GM12878 (cell line): ENCODE results near the gene NSMCE1. TPM values are rescaled to one million over a fixed set of nuclear protein-coding genes. Genes with fewer than 3 reads are reported as not detected.
A peak's percentile ranks its signal among the peaks of the same experiment; 100 is the strongest.

Experiments used
- ATF7 ChIP-seq: fragments of 450-650 bp; IDR thresholded peaks from 2 replicates; pipeline ENCODE4 v1.6.1; 2016; ENCODE audit warnings: low read depth, mild to moderate bottlenecking
- BHLHE40 ChIP-seq, 2 experiments: fragments of 450-650 bp in 1 of 2; IDR thresholded peaks; 2 replicates each; pipeline ENCODE4 v1.6.1; 2011 to 2017; ENCODE audit warnings: low read depth in 2 of 2, borderline replicate concordance in 1 of 2, improper control_type of control experiment in 1 of 2, low read length in 1 of 2, mild to moderate bottlenecking in 1 of 2
- DPF2 ChIP-seq: fragments of 450-650 bp; IDR thresholded peaks from 2 replicates; pipeline ENCODE4 v1.6.1; 2017; ENCODE audit warnings: mild to moderate bottlenecking
- EGR1 ChIP-seq, 2 experiments: IDR thresholded peaks; 1 replicate in 1 of 2; 2 replicates in 1 of 2; pipeline ENCODE4 v1.6.1; 2011 to 2012; ENCODE audit warnings: low read depth in 2 of 2, low read length in 2 of 2, borderline replicate concordance in 1 of 2, mild to moderate bottlenecking in 1 of 2, moderate library complexity in 1 of 2
- IKZF2 ChIP-seq, 2 experiments: fragments of 450-650 bp; IDR thresholded peaks; 2 replicates each; pipeline ENCODE4 v1.6.1; 2017; ENCODE audit warnings: mild to moderate bottlenecking in 2 of 2, moderate library complexity in 2 of 2
- JUNB ChIP-seq: IDR thresholded peaks from 2 replicates; pipeline ENCODE4 v1.6.1; 2016; ENCODE audit warnings: antibody characterized with exemption, mild to moderate bottlenecking
- MYB ChIP-seq: fragments of 150-350 bp; IDR thresholded peaks from 2 replicates; pipeline ENCODE4 v1.6.1; 2014; ENCODE audit warnings: mild to moderate bottlenecking, low read depth, low read length, borderline replicate concordance
- NFIC ChIP-seq: IDR thresholded peaks from 2 replicates; pipeline ENCODE4 v1.6.1; 2012; ENCODE audit warnings: low read depth, mild to moderate bottlenecking, inconsistent platforms, low read length, moderate library complexity
- NR2F1 ChIP-seq: fragments of 450-650 bp; conservative IDR thresholded peaks from 2 replicates; pipeline ENCODE4 v1.6.1; 2017; ENCODE audit warnings: mild to moderate bottlenecking
- POU2F2 ChIP-seq: IDR thresholded peaks from 3 replicates; pipeline ENCODE4 v1.6.1; 2011; ENCODE audit warnings: low read depth, mild to moderate bottlenecking, low read length, borderline replicate concordance
- SKIL ChIP-seq: fragments of 450-650 bp; IDR thresholded peaks from 2 replicates; pipeline ENCODE4 v1.6.1; 2017; ENCODE audit warnings: mild to moderate bottlenecking, low read depth, inconsistent platforms; ENCODE audit not compliant: poor library complexity, severe bottlenecking
- ZBED1 ChIP-seq: IDR thresholded peaks from 2 replicates; pipeline ENCODE4 v1.6.1; 2016; ENCODE audit warnings: borderline replicate concordance
- ZNF217 ChIP-seq: fragments of 450-650 bp; IDR thresholded peaks from 2 replicates; pipeline ENCODE4 v1.6.1; 2017; ENCODE audit warnings: antibody characterized with exemption, mild to moderate bottlenecking
- ZNF384 ChIP-seq: IDR thresholded peaks from 2 replicates; pipeline ENCODE4 v1.6.1; 2012; ENCODE audit warnings: low read depth, mild to moderate bottlenecking, low read length, improper control_type of control experiment, borderline replicate concordance
- ZNF622 ChIP-seq: fragments of 450-650 bp; IDR thresholded peaks from 2 replicates; pipeline ENCODE4 v1.6.1; 2017; ENCODE audit warnings: mild to moderate bottlenecking, inconsistent platforms
- polyA plus RNA-seq, 11 experiments: library from polyadenylated mRNA; depleted of rRNA in 4 of 11; unstranded in 6 of 11; stranded (reverse) in 5 of 11; fragments of >200 nt; fragmentation: Nextera tagmentation in 4 of 11; fragmentation: Illumina TruSeq in 1 of 11; extraction: Ambion mirVana in 4 of 11; extraction: Trizol in 1 of 11; gene quantifications; 1 replicate in 1 of 11; 2 replicates in 10 of 11; pipeline versions ENCODE4 v1.2.1 to v1.2.3, GENCODE V29; 2011 to 2016; ENCODE audit warnings: inconsistent platforms in 2 of 11, missing spikeins in 2 of 11, low read depth in 1 of 11
- total RNA-seq, 4 experiments: library from RNA; depleted of rRNA in 3 of 4; stranded (reverse); fragments of >200 nt in 3 of 4; fragmentation: Illumina TruSeq in 1 of 4; extraction: Trizol in 1 of 4; gene quantifications; 2 replicates each; pipeline versions ENCODE4 v1.2.1 to v1.2.3, GENCODE V29; 2013 to 2021
- TF ChIP-seq, protein P1 (sequence below): fragments of 450-650 bp; IDR thresholded peaks from 2 replicates; pipeline ENCODE4 v1.6.1; 2017; ENCODE audit warnings: mild to moderate bottlenecking, moderate library complexity

NSMCE1 gene
- total and polyA plus RNA-seq, 10 of the 15 experiments (the other 5 are each of a cell fraction or from before 2014, with no cell fraction given), result 54.0 to 214 (median 71.4) TPM

GRCh38 chr16:27254262-27254811 is 14.2 kb downstream of the NSMCE1 start (continued):
- peak; percentile 95 for TF ChIP-seq NR2F1
- TF ChIP-seq BHLHE40 (IDR thresholded peaks at IDR 0.05; ENCODE audit: borderline replicate concordance in 1 of 2, low read depth in 2 of 2, low read length in 1 of 2), result peak; percentile 58 to 59; a peak in 2 of 4 replicates
- TF ChIP-seq EGR1 (IDR thresholded peaks at IDR 0.05; ENCODE audit: borderline replicate concordance in 1 of 2, low read depth in 2 of 2, low read length in 2 of 2), result no peak
- TF ChIP-seq MYB, result 0 out of 2 replicates have a peak, but pooled peaks have one; percentile 27
- TF ChIP-seq IKZF2 (IDR thresholded peaks at IDR 0.05), result peak; percentile 84 to 88
- TF ChIP-seq POU2F2, result no peak
- TF ChIP-seq NFIC, result peak; percentile 84
- TF ChIP-seq ZNF384, result peak; percentile 61
- peak; percentile 92 for TF ChIP-seq ATF7
- peak; percentile 91 for TF ChIP-seq SKIL
- TF ChIP-seq JUNB, result peak; percentile 85
- TF ChIP-seq ZNF217, result peak; percentile 81; the same call in 1 of the 2 replicates
- 0 out of 2 replicates have a peak, but pooled peaks have one; percentile 26 for TF ChIP-seq ZBED1
- TF ChIP-seq, protein P1, sequence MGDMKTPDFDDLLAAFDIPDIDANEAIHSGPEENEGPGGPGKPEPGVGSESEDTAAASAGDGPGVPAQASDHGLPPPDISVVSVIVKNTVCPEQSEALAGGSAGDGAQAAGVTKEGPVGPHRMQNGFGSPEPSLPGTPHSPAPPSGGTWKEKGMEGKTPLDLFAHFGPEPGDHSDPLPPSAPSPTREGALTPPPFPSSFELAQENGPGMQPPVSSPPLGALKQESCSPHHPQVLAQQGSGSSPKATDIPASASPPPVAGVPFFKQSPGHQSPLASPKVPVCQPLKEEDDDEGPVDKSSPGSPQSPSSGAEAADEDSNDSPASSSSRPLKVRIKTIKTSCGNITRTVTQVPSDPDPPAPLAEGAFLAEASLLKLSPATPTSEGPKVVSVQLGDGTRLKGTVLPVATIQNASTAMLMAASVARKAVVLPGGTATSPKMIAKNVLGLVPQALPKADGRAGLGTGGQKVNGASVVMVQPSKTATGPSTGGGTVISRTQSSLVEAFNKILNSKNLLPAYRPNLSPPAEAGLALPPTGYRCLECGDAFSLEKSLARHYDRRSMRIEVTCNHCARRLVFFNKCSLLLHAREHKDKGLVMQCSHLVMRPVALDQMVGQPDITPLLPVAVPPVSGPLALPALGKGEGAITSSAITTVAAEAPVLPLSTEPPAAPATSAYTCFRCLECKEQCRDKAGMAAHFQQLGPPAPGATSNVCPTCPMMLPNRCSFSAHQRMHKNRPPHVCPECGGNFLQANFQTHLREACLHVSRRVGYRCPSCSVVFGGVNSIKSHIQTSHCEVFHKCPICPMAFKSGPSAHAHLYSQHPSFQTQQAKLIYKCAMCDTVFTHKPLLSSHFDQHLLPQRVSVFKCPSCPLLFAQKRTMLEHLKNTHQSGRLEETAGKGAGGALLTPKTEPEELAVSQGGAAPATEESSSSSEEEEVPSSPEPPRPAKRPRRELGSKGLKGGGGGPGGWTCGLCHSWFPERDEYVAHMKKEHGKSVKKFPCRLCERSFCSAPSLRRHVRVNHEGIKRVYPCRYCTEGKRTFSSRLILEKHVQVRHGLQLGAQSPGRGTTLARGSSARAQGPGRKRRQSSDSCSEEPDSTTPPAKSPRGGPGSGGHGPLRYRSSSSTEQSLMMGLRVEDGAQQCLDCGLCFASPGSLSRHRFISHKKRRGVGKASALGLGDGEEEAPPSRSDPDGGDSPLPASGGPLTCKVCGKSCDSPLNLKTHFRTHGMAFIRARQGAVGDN, result peak; percentile 54; the same call in 1 of the 2 replicates
- peak; percentile 89 for TF ChIP-seq DPF2
- TF ChIP-seq ZNF622, result no peak
- TF ChIP-seq, all 136 proteins: peak for 43
